Left lung (tissue), 10 donors: ENCODE measurements around the gene PRKCD. TPM values are rescaled to one million over a fixed set of nuclear protein-coding genes. Genes with fewer than 3 reads are reported as not detected.

Experiments
- ATAC-seq: fragments of 200-7000 bp; cut with Tn5 transposase; one replicate; pipeline ENCODE4 v1.9.1; 2020; ENCODE audit warnings: moderate library complexity
- DNase-seq, 4 donors: peaks; one replicate each; pipeline ENCODE4 v3.0.0-alpha.2; 2013 to 2020
- H3K27ac ChIP-seq, 2 donors: fragments of 200-600 bp; sonication (generic) in 1 of 2; one replicate each; pipeline versions ENCODE4 v1.5.0 to v1.8.0; 2020 to 2021
- H3K27me3 ChIP-seq, 2 donors: fragments of 200-600 bp; sonication (generic) in 1 of 2; one replicate each; pipeline versions ENCODE4 v1.5.0 to v1.8.0; 2020 to 2021
- H3K36me3 ChIP-seq, 2 donors: fragments of 200-600 bp; sonication (generic) in 1 of 2; one replicate each; pipeline versions ENCODE4 v1.5.0 to v1.8.0; 2020 to 2021
- H3K4me1 ChIP-seq, 2 donors: fragments of 200-600 bp; one replicate each; pipeline ENCODE4 v1.8.0; 2021
- H3K4me3 ChIP-seq, 2 donors: fragments of 200-600 bp; sonication (generic) in 1 of 2; one replicate each; pipeline versions ENCODE4 v1.5.0 to v1.8.0; 2020 to 2021; ENCODE audit warnings: mild to moderate bottlenecking in 1 of 2
- H3K9me3 ChIP-seq, 2 donors: fragments of 200-600 bp; sonication (generic) in 1 of 2; one replicate each; pipeline versions ENCODE4 v1.5.0 to v1.8.0; 2020 to 2021
- intact Hi-C, 2 donors: fragments of 100-400 bp; cut with DNase I; formaldehyde crosslinking; loops; one replicate each; pipeline versions ENCODE4 v1.11.2 to v1.14.2; 2022
- polyA plus RNA-seq, 6 donors: library from polyadenylated mRNA; unstranded; fragments of 120-200 nt; gene quantifications; one replicate each; pipeline ENCODE4 v1.2.1, GENCODE V29; 2013; ENCODE audit not compliant: insufficient read length in 6 of 6
- total RNA-seq, 2 donors: library from RNA; stranded (reverse); fragmentation: NEBNext Ultra II Directional; extraction: Animal tissue kit (Norgen Biotek cat#: 25700); gene quantifications; one replicate each; pipeline ENCODE4 v1.2.1, GENCODE V29; 2021
- TF ChIP-seq, protein P1 (sequence below), 2 donors: fragments of 200-600 bp; sonication (generic) in 1 of 2; IDR thresholded peaks; one replicate each; pipeline versions ENCODE4 v1.5.0 to v1.8.0; 2021; ENCODE audit warnings: antibody characterized with exemption in 2 of 2
- donor health status: DM: no; HTN: yes; CAD: no.
- donor health status: DM: no; HTN: no; CAD: no.

PRKCD gene
- total and polyA plus RNA-seq, 8 donors: 45.5 to 73.7 (median 53.0) TPM

GRCh38 chr3:53123510-53123909 lies 37.5 kb upstream of the PRKCD start:
- ATAC-seq (no peak), DNase-seq (no peak)
- Histone ChIP-seq H3K27me3 (no peaks in the 10 kb centered on the region), H3K4me1 (peaks cover 0 to 26% of the 10 kb centered on the region in 2 donors), H3K9me3 (no peaks in the 10 kb centered on the region), H3K27ac (peak overlapping the region in 1 of 2 donors; percentile 72), H3K4me3 (no peak overlapping the region), H3K36me3 (peaks cover 3 to 74% of the 10 kb centered on the region in 2 donors)
- TF ChIP-seq, protein P1, sequence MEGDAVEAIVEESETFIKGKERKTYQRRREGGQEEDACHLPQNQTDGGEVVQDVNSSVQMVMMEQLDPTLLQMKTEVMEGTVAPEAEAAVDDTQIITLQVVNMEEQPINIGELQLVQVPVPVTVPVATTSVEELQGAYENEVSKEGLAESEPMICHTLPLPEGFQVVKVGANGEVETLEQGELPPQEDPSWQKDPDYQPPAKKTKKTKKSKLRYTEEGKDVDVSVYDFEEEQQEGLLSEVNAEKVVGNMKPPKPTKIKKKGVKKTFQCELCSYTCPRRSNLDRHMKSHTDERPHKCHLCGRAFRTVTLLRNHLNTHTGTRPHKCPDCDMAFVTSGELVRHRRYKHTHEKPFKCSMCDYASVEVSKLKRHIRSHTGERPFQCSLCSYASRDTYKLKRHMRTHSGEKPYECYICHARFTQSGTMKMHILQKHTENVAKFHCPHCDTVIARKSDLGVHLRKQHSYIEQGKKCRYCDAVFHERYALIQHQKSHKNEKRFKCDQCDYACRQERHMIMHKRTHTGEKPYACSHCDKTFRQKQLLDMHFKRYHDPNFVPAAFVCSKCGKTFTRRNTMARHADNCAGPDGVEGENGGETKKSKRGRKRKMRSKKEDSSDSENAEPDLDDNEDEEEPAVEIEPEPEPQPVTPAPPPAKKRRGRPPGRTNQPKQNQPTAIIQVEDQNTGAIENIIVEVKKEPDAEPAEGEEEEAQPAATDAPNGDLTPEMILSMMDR (IDR thresholded peaks at IDR 0.05): no peak
- intact Hi-C loops: no loop called here

- H3K27ac ChIP-seq: peak overlapping the region in 1 of 2 donors; percentile 72
- H3K4me3 ChIP-seq: no peak overlapping the region
- no peak for ATAC-seq
- intact Hi-C loops: no loop called here
- DNase-seq: no peak
- peaks cover 3 to 69% of the 10 kb centered on the region in 2 donors for H3K36me3 ChIP-seq
- peaks cover 2 to 31% of the 10 kb centered on the region in 2 donors for H3K4me1 ChIP-seq
- no peaks in the 10 kb centered on the region for H3K9me3 ChIP-seq
- TF ChIP-seq, protein P1 (IDR thresholded peaks at IDR 0.05): no peak
- H3K27me3 ChIP-seq: no peaks in the 10 kb centered on the region
Measured at GRCh38 chr3:53123953-53124352, 37.1 kb upstream of the PRKCD start.

- ATAC-seq (no peak), DNase-seq (no peak)
- Histone ChIP-seq H3K27ac (no peak overlapping the region), H3K36me3 (peaks cover 0 to 43% of the 10 kb centered on the region in 2 donors), H3K9me3 (no peaks in the 10 kb centered on the region), H3K4me3 (no peak overlapping the region), H3K27me3 (no peaks in the 10 kb centered on the region), H3K4me1 (peaks cover 10 to 51% of the 10 kb centered on the region in 2 donors)
- intact Hi-C loops: no loop called here
- TF ChIP-seq, protein P1 (IDR thresholded peaks at IDR 0.05): no peak
Measured at GRCh38 chr3:53126601-53127000, 34.4 kb upstream of the PRKCD start.

DNA sequence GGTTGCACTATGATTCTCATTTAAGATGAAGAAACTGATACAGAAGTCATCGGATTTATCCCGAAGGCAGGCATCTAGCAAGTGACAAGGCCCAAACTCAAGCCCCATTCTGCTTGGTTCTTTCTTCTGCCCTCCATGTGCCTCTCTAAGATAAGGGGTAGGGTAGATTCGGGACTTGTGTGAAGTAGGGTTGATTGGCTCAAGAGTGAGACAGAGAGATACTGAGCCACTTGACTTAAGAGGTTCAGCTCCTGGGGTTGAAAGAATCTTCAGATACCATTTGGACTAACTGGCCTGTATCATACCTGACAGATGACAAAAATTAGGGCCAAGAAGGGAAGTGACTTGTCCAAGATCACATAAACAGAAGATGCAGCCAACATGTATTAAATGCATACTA lies 31.7 kb upstream of the PRKCD start:
- Histone ChIP-seq H3K36me3 (peaks cover 0 to 15% of the 10 kb centered on the region in 2 donors), H3K4me1 (peaks cover 10 to 45% of the 10 kb centered on the region in 2 donors), H3K27ac (no peak overlapping the region), H3K9me3 (no peaks in the 10 kb centered on the region), H3K27me3 (no peaks in the 10 kb centered on the region), H3K4me3 (peak overlapping the region; percentile 76 to 91)
- intact Hi-C loops: no loop called here
- ATAC-seq (no peak), DNase-seq (no peak)
- TF ChIP-seq, protein P1 (IDR thresholded peaks at IDR 0.05): no peak

- H3K36me3 ChIP-seq: peaks cover 0 to 5% of the 10 kb centered on the region in 2 donors
- H3K4me3 ChIP-seq: peak within 1 kb of the TSS; percentile 76 to 91
- no peaks in the 10 kb centered on the region for H3K9me3 ChIP-seq
- peaks cover 10 to 50% of the 10 kb centered on the region in 2 donors for H3K4me1 ChIP-seq
- TF ChIP-seq, protein P1 (IDR thresholded peaks at IDR 0.05): peak in 1 of 2 donors; percentile 18
- ATAC-seq (peak; percentile 89), DNase-seq (peak; percentile 97)
- no peaks in the 10 kb centered on the region for H3K27me3 ChIP-seq
- intact Hi-C loops: loop anchor here in 1 of 2 donors (10.0 kb wide), 1 partner anchor 64 kb away; no protein-coding TSS in a partner anchor
- peak within 1 kb of the TSS; percentile 88 to 91 for H3K27ac ChIP-seq
Measured at GRCh38 chr3:53130179-53131061, 30.6 kb upstream of the PRKCD start, which contains the start of gene RFT1. Gene RFT1 (minus strand): TSS chr3:53130435. CDS start chr3:53130400, 35 bp downstream.
